OCI-LY3 (cell line): ENCODE data around the gene SRC.

Source experiments
- H2AFZ ChIP-seq: fragments of 200-600, 300-600 bp; shearing (Covaris generic); 2 replicates; pipeline ENCODE4 v1.6.0; 2014; ENCODE audit warnings: antibody characterized with exemption, low read depth, low read length
- H3K27ac ChIP-seq: fragments of 200-600, 300-600 bp; sonication (generic); 2 replicates; pipeline ENCODE4 v1.5.1; 2014; ENCODE audit warnings: mild to moderate bottlenecking, low read length, moderate library complexity, mixed read lengths
- H3K27me3 ChIP-seq: fragments of 200-600, 300-600 bp; sonication (generic); 2 replicates; pipeline ENCODE4 v1.6.1; 2014; ENCODE audit warnings: low read depth, low read length, mixed read lengths
- H3K36me3 ChIP-seq: fragments of 200-600, 300-600 bp; sonication (generic); replicated peaks from 2 replicates; pipeline ENCODE3; 2014; ENCODE audit warnings: low read depth, low read length, mixed read lengths
- H3K4me1 ChIP-seq: fragments of 300-600, 200-600 bp; sonication (generic); 2 replicates; pipeline ENCODE4 v1.6.1; 2014; ENCODE audit warnings: low read length, mixed read lengths
- H3K4me2 ChIP-seq: fragments of 200-600, 300-600 bp; sonication (generic); 2 replicates; pipeline ENCODE4 v1.6.1; 2014; ENCODE audit warnings: low read length, mixed read lengths
- H3K4me3 ChIP-seq: fragments of 300-600, 200-600 bp; sonication (generic); 2 replicates; pipeline ENCODE4 v1.5.1; 2014; ENCODE audit warnings: antibody characterized with exemption, mild to moderate bottlenecking, low read length, moderate library complexity
- H3K79me2 ChIP-seq: fragments of 300-600, 200-600 bp; shearing (Covaris generic); 2 replicates; pipeline ENCODE4 v1.6.1; 2014; ENCODE audit warnings: mild to moderate bottlenecking, low read length, mixed read lengths
- H3K9ac ChIP-seq: fragments of 300-600, 200-600 bp; shearing (Covaris generic); 2 replicates; pipeline ENCODE4 v1.6.0; 2014; ENCODE audit warnings: mild to moderate bottlenecking, low read length, moderate library complexity
- H3K9me3 ChIP-seq: fragments of 200-600, 300-600 bp; shearing (Covaris generic); 2 replicates; pipeline ENCODE4 v1.6.1; 2014; ENCODE audit warnings: low read length, mixed read lengths; ENCODE audit not compliant: insufficient read depth
- H4K20me1 ChIP-seq: fragments of 200-600, 300-600 bp; sonication (generic); 2 replicates; pipeline ENCODE4 v1.6.1; 2016; ENCODE audit warnings: low read length, mixed read lengths; ENCODE audit not compliant: insufficient read depth
- CTCF ChIP-seq: fragments of 200-600, 300-600 bp; sonication (generic); IDR thresholded peaks from 2 replicates; pipeline ENCODE4 v1.5.1; 2014; ENCODE audit warnings: antibody characterized with exemption, low read length, low read depth
- EZH2phosphoT487 ChIP-seq: fragments of 200-600 bp; shearing (Covaris generic); IDR thresholded peaks from 2 replicates; pipeline ENCODE4 v1.6.1; 2018; ENCODE audit warnings: antibody characterized with exemption, mixed run types, low read depth

The SRC gene

GRCh38 chr20:37414224-37415035 is 68.5 kb downstream of the SRC start:
- no peaks in the 10 kb centered on the region for H3K79me2 ChIP-seq
- no peaks in the 10 kb centered on the region for H4K20me1 ChIP-seq
- H3K4me1 ChIP-seq = peaks cover 25% of the 10 kb centered on the region
- H3K9ac ChIP-seq = no peak overlapping the region
- H3K4me2 ChIP-seq = no peak overlapping the region
- H2AFZ ChIP-seq = no peak overlapping the region
- no peak for TF ChIP-seq EZH2phosphoT487
- no peak for TF ChIP-seq CTCF
- H3K4me3 ChIP-seq = no peak overlapping the region
- H3K27me3 ChIP-seq = peaks cover 31% of the 10 kb centered on the region
- H3K27ac ChIP-seq = no peak overlapping the region
- no peaks in the 10 kb centered on the region for H3K9me3 ChIP-seq
- no peaks in the 10 kb centered on the region for H3K36me3 ChIP-seq

- TF ChIP-seq CTCF (no peak), EZH2phosphoT487 (no peak)
- H3K36me3 ChIP-seq = no peaks in the 10 kb centered on the region
- no peaks in the 10 kb centered on the region for H3K79me2 ChIP-seq
- no peak overlapping the region for H3K4me2 ChIP-seq
- H3K9me3 ChIP-seq = no peaks in the 10 kb centered on the region
- peaks cover 35% of the 10 kb centered on the region for H3K27me3 ChIP-seq
- H2AFZ ChIP-seq = no peak overlapping the region
- H4K20me1 ChIP-seq = no peaks in the 10 kb centered on the region
- no peak overlapping the region for H3K9ac ChIP-seq
- H3K4me3 ChIP-seq = no peak overlapping the region
- H3K4me1 ChIP-seq = peaks cover 18% of the 10 kb centered on the region
- H3K27ac ChIP-seq = no peak overlapping the region
Observed at GRCh38 chr20:37415118-37416085, 69.5 kb downstream of the SRC start.

GRCh38 chr20:37416100-37416847 is 70.3 kb downstream of the SRC start:
- H3K9me3 ChIP-seq = no peaks in the 10 kb centered on the region
- no peaks in the 10 kb centered on the region for H3K79me2 ChIP-seq
- peaks cover 16% of the 10 kb centered on the region for H3K4me1 ChIP-seq
- H3K27ac ChIP-seq = no peak overlapping the region
- H2AFZ ChIP-seq = no peak overlapping the region
- no peaks in the 10 kb centered on the region for H4K20me1 ChIP-seq
- TF ChIP-seq EZH2phosphoT487 = no peak
- no peak for TF ChIP-seq CTCF
- no peak overlapping the region for H3K9ac ChIP-seq
- no peak overlapping the region for H3K4me3 ChIP-seq
- H3K36me3 ChIP-seq = no peaks in the 10 kb centered on the region
- peaks cover 37% of the 10 kb centered on the region for H3K27me3 ChIP-seq
- no peak overlapping the region for H3K4me2 ChIP-seq
